Activated CD8-positive, alpha-beta T cell treated with anti-CD3 and anti-CD28 coated beads for 36 hours (primary cell): Measurements from ENCODE around the gene IGFBP1. TPM values are rescaled to one million over a fixed set of nuclear protein-coding genes. Genes with fewer than 3 reads are reported as not detected.

Experiments
- ATAC-seq: fragments of 200-7000 bp; cut with Tn5 transposase; one replicate; pipeline ENCODE4 v1.10.0; 2021; ENCODE audit warnings: mild to moderate bottlenecking, moderate library complexity
- CTCF ChIA-PET: fragments of 350-600 bp; sonication (Branson Sonifier 250); formaldehyde crosslinking; loops from one replicate; lab custom pipeline; 2021; ENCODE audit warnings: antibody characterized with exemption; lab: Charles Lee
- POLR2A ChIA-PET: fragments of 350-600 bp; sonication (Branson Sonifier 250); formaldehyde crosslinking; loops from one replicate; lab custom pipeline; 2021; ENCODE audit warnings: antibody characterized with exemption; lab: Charles Lee
- DNase-seq: peaks from one replicate; pipeline ENCODE4 v3.0.0-alpha.2; 2020
- H3K27ac Mint-ChIP-seq: one replicate; pipeline ENCODE4 v1.8.0; 2021; ENCODE audit warnings: mild to moderate bottlenecking, mixed read lengths
- H3K27me3 Mint-ChIP-seq: one replicate; pipeline ENCODE4 v1.8.0; 2021; ENCODE audit warnings: mixed read lengths
- H3K36me3 Mint-ChIP-seq: one replicate; pipeline ENCODE4 v1.8.0; 2021; ENCODE audit warnings: low read depth, mixed read lengths
- H3K4me1 Mint-ChIP-seq: one replicate; pipeline ENCODE4 v1.8.0; 2021; ENCODE audit warnings: low read depth, mixed read lengths
- H3K4me3 Mint-ChIP-seq: one replicate; pipeline ENCODE4 v1.8.0; 2021; ENCODE audit warnings: mild to moderate bottlenecking, moderate library complexity, mixed read lengths
- H3K9me3 Mint-ChIP-seq: one replicate; pipeline ENCODE4 v1.8.0; 2021; ENCODE audit warnings: mixed read lengths
- CTCF ChIP-seq: fragments of 200-600 bp; IDR thresholded peaks from one replicate; pipeline ENCODE4 v1.8.0; 2022; ENCODE audit warnings: antibody characterized with exemption, mild to moderate bottlenecking
- intact Hi-C: fragments of 100-400 bp; cut with micrococcal nuclease; formaldehyde crosslinking; loops from one replicate; pipeline ENCODE4 v1.10.0; 2022
- total RNA-seq, 2 experiments: library from RNA; stranded (reverse); gene quantifications; one replicate each; pipeline ENCODE4 v1.2.3, GENCODE V29; 2021

The IGFBP1 gene
- total RNA-seq, 2 experiments from 2014 or later: not detected

- intact Hi-C loops: no loop called here
- Mint-ChIP-seq H3K4me1 (peaks cover 23% of the 10 kb centered on the region), H3K36me3 (no peaks in the 10 kb centered on the region), H3K4me3 (no peak overlapping the region), H3K27me3 (peaks cover 49% of the 10 kb centered on the region), H3K27ac (no peak overlapping the region), H3K9me3 (no peaks in the 10 kb centered on the region)
- ATAC-seq: no peak
- POLR2A ChIA-PET: no interaction called here
- DNase-seq: peak; percentile 73
- CTCF ChIA-PET: interaction anchor here (0.6 to 2.8 kb wide), 17 partner anchors 9 to 1166 kb away, joined by 3 to 21 read pairs (median 3); no protein-coding TSS in a partner anchor
- peak; percentile 81 for TF ChIP-seq CTCF
These were observed 35.0 kb downstream of the IGFBP1 start for GRCh38 chr7:45923290-45923689.

DNA sequence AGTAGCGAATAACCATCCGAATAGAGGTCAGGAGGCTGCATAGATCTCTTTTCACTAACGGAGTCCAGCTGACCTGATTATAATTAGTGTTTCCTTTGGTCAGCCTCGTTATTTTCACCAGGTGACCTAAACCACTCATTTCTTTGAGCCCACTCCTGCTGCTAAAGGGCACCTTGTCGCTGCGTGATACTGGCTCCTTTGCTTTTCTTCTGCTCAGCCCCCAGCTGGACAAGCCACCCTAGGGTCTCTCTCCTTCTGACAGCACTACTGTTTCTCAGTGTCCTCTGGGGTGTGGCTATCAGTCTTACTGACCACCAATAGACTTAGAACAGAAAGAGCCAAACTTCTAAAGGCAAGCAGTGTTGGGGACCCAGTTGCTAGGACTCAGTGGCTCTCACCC lies 35.5 kb downstream of the IGFBP1 start:
- CTCF ChIA-PET: interaction anchor here (1.0 to 2.8 kb wide), 8 partner anchors 11 to 1166 kb away, joined by 3 to 21 read pairs (median 7); no protein-coding TSS in a partner anchor
- intact Hi-C loops: no loop called here

DNA sequence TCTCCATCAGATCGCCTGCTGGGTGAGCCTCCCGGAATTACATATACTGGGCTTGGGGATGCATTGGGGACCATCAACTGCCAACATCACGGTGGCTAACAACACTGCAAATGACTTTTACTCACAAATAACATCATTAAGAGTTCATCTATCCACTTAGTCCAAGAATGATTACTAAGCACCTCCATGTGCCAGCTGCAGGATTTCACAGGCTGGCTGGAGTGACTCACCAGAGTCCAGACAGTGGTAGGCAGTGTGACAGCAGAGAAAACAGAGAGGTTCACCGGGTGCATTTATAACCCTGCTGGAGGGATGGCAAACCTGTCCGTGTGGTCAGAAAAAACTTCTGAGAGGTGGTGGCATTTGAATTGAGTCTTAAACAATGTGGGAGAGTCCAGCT lies 36.0 kb downstream of the IGFBP1 start:
- ChIA-PET CTCF (interaction anchor here (2.0 to 2.2 kb wide), 2 partner anchors 16 to 1164 kb away, joined by 9 to 12 read pairs; no protein-coding TSS in a partner anchor), POLR2A (no interaction called here)
- DNase-seq (no peak), ATAC-seq (no peak)
- Mint-ChIP-seq H3K4me3 (no peak overlapping the region), H3K9me3 (no peaks in the 10 kb centered on the region), H3K27ac (no peak overlapping the region), H3K4me1 (peaks cover 23% of the 10 kb centered on the region), H3K36me3 (no peaks in the 10 kb centered on the region), H3K27me3 (peaks cover 41% of the 10 kb centered on the region)
- no peak for TF ChIP-seq CTCF
- intact Hi-C loops: no loop called here

More for the DNA sequence above, 35.5 kb downstream of the IGFBP1 start:
- H3K27ac Mint-ChIP-seq: no peak overlapping the region
- H3K9me3 Mint-ChIP-seq: no peaks in the 10 kb centered on the region
- H3K4me3 Mint-ChIP-seq: no peak overlapping the region
- POLR2A ChIA-PET: no interaction called here
- H3K4me1 Mint-ChIP-seq: peaks cover 23% of the 10 kb centered on the region
- TF ChIP-seq CTCF: no peak
- DNase-seq (no peak), ATAC-seq (no peak)
- peaks cover 45% of the 10 kb centered on the region for H3K27me3 Mint-ChIP-seq
- no peaks in the 10 kb centered on the region for H3K36me3 Mint-ChIP-seq

DNA sequence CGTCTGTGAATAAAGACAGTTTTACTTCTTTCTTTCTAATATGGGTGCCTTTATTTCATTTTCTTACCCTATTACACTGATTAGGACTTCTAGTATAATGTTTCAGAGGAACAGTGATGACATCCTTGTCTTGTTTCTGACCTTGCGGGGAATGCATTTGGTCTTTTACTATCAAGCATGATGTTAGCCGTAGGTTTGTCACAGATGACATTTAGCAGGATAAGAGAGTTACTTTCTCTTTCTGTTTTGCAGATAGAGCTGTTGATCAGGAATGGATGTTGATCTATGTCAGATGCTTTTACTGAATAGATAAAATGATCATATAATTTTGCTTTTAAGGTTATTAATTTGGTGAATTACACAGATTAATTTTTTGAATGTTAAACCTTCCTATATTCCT lies 39.4 kb downstream of the IGFBP1 start:
- ChIA-PET POLR2A (interaction anchor here (0.6 kb wide), 1 partner anchor 17 kb away, joined by 3 read pairs; no protein-coding TSS in a partner anchor), CTCF (no interaction called here)
- Mint-ChIP-seq H3K9me3 (no peaks in the 10 kb centered on the region), H3K27me3 (peaks cover 15% of the 10 kb centered on the region), H3K4me3 (peak overlapping the region; percentile 4), H3K4me1 (peaks cover 6% of the 10 kb centered on the region), H3K27ac (no peak overlapping the region), H3K36me3 (no peaks in the 10 kb centered on the region)
- ATAC-seq (no peak), DNase-seq (no peak)
- intact Hi-C loops: no loop called here
- no peak for TF ChIP-seq CTCF

- ChIA-PET CTCF (interaction anchor here (0.9 kb wide), 1 partner anchor 9 kb away, joined by 3 read pairs; no protein-coding TSS in a partner anchor), POLR2A (no interaction called here)
- ATAC-seq (no peak), DNase-seq (no peak)
- H3K36me3 Mint-ChIP-seq: no peaks in the 10 kb centered on the region
- H3K27me3 Mint-ChIP-seq: peaks cover 11% of the 10 kb centered on the region
- H3K9me3 Mint-ChIP-seq: no peaks in the 10 kb centered on the region
- H3K4me3 Mint-ChIP-seq: no peak overlapping the region
- TF ChIP-seq CTCF: no peak
- no peaks in the 10 kb centered on the region for H3K4me1 Mint-ChIP-seq
- no peak overlapping the region for H3K27ac Mint-ChIP-seq
- intact Hi-C loops: no loop called here
These were observed 42.7 kb downstream of the IGFBP1 start for GRCh38 chr7:45930967-45931366.
